CD14-positive monocyte (primary cell): ENCODE measurements around the gene TOGARAM2. TPM values are rescaled to one million over a fixed set of nuclear protein-coding genes. Genes with fewer than 3 reads are reported as not detected.

Experiments
- DNase-seq, 3 donors: peaks; one replicate each; pipeline ENCODE4 v3.0.0-alpha.2; 2011 to 2022
- H2AFZ ChIP-seq: 2 replicates; pipeline ENCODE4 v1.6.0; 2012; ENCODE audit warnings: mild to moderate bottlenecking, low read depth, low read length, inconsistent platforms; ENCODE audit not compliant: insufficient read depth, poor library complexity, severe bottlenecking
- H3K27ac ChIP-seq, 2 donors: 1 replicate in 1 of 2; 2 replicates in 1 of 2; pipeline ENCODE4 v1.5.1; 2012 to 2013; ENCODE audit warnings: low read length in 2 of 2, control low read depth in 1 of 2, inconsistent platforms in 1 of 2, low read depth in 1 of 2, mild to moderate bottlenecking in 1 of 2
- H3K27me3 ChIP-seq, 2 donors: one replicate each; pipeline versions ENCODE4 v1.6.0 to v1.6.1; 2011 to 2013; ENCODE audit warnings: low read length in 2 of 2; ENCODE audit not compliant: control insufficient read depth in 2 of 2, insufficient read depth in 2 of 2
- H3K36me3 ChIP-seq, 2 donors: replicated peaks in 1 of 2; 1 replicate in 1 of 2; 2 replicates in 1 of 2; pipeline versions ENCODE4 v1.5.1 to v1.6.1; 2012 to 2013; ENCODE audit warnings: low read length in 2 of 2, control low read depth in 1 of 2, inconsistent platforms in 1 of 2, mild to moderate bottlenecking in 1 of 2; ENCODE audit not compliant: insufficient read depth in 2 of 2, control insufficient read depth in 1 of 2
- H3K4me1 ChIP-seq, 2 donors: 1 replicate in 1 of 2; 2 replicates in 1 of 2; pipeline versions ENCODE4 v1.5.1 to v1.6.1; 2012 to 2013; ENCODE audit warnings: low read length in 2 of 2, control low read depth in 1 of 2, inconsistent platforms in 1 of 2, mild to moderate bottlenecking in 1 of 2, moderate library complexity in 1 of 2; ENCODE audit not compliant: insufficient read depth in 2 of 2, control insufficient read depth in 1 of 2
- H3K4me2 ChIP-seq: replicated peaks from 2 replicates; pipeline ENCODE3; 2012; ENCODE audit warnings: low read length, moderate library complexity, mild to moderate bottlenecking; ENCODE audit not compliant: poor library complexity, severe bottlenecking; ENCODE audit errors: extremely low read depth
- H3K4me3 ChIP-seq, 3 experiments: fragments of 200-600 bp in 1 of 3; sonication (generic) in 1 of 3; replicated peaks in 1 of 3; 1 replicate in 2 of 3; 2 replicates in 1 of 3; pipeline ENCODE4 v1.5.1; 2011 to 2013; ENCODE audit warnings: low read length in 3 of 3, mild to moderate bottlenecking in 3 of 3, control low read depth in 2 of 3, low read depth in 2 of 3, inconsistent platforms in 1 of 3, moderate library complexity in 1 of 3
- H3K79me2 ChIP-seq: 2 replicates; pipeline ENCODE4 v1.6.0; 2012; ENCODE audit warnings: mild to moderate bottlenecking, control low read depth, inconsistent platforms, low read length, moderate library complexity; ENCODE audit not compliant: insufficient read depth
- H3K9ac ChIP-seq: 2 replicates; pipeline ENCODE4 v1.6.0; 2017; ENCODE audit warnings: low read length, mild to moderate bottlenecking; ENCODE audit not compliant: insufficient read depth, poor library complexity, severe bottlenecking
- H3K9me3 ChIP-seq, 2 donors: replicated peaks in 1 of 2; 1 replicate in 1 of 2; 2 replicates in 1 of 2; pipeline versions ENCODE4 v1.5.1 to v1.6.1; 2012 to 2013; ENCODE audit warnings: low read length in 2 of 2, control low read depth in 1 of 2; ENCODE audit not compliant: control insufficient read depth in 1 of 2, insufficient read depth in 1 of 2
- H4K20me1 ChIP-seq: 2 replicates; pipeline ENCODE4 v1.6.0; 2012; ENCODE audit warnings: mild to moderate bottlenecking, low read length, control low read depth, moderate library complexity; ENCODE audit not compliant: insufficient read depth
- H3K27ac Mint-ChIP-seq, 7 donors: one replicate each; pipeline ENCODE4 v1.8.0; 2020; ENCODE audit warnings: mild to moderate bottlenecking in 7 of 7, mixed read lengths in 7 of 7, moderate library complexity in 6 of 7, inconsistent platforms in 2 of 7
- H3K27me3 Mint-ChIP-seq, 3 donors: one replicate each; pipeline ENCODE4 v1.8.0; 2021 to 2022; ENCODE audit warnings: low read depth in 3 of 3, mild to moderate bottlenecking in 3 of 3, mixed read lengths in 3 of 3, moderate library complexity in 3 of 3, inconsistent platforms in 1 of 3
- H3K36me3 Mint-ChIP-seq, 2 donors: one replicate each; pipeline ENCODE4 v1.8.0; 2020; ENCODE audit warnings: mixed read lengths in 2 of 2, inconsistent platforms in 1 of 2, mild to moderate bottlenecking in 1 of 2
- H3K4me1 Mint-ChIP-seq: one replicate; pipeline ENCODE4 v1.8.0; 2020; ENCODE audit warnings: mild to moderate bottlenecking, mixed read lengths
- H3K4me3 Mint-ChIP-seq, 2 donors: one replicate each; pipeline ENCODE4 v1.8.0; 2020; ENCODE audit warnings: mild to moderate bottlenecking in 2 of 2, mixed read lengths in 2 of 2, moderate library complexity in 1 of 2
- H3K9me3 Mint-ChIP-seq, 7 donors: one replicate each; pipeline ENCODE4 v1.8.0; 2020 to 2022; ENCODE audit warnings: mixed read lengths in 7 of 7, mild to moderate bottlenecking in 6 of 7, moderate library complexity in 6 of 7, inconsistent platforms in 2 of 7
- WGBS: methylation state at CpG from one replicate; pipeline ENCODE4 v1.1.5; 2013; ENCODE audit warnings: missing lambda C conversion rate; ENCODE audit not compliant: insufficient coverage; 5-methylcytosine and 5-hydroxymethylcytosine counted together
- intact Hi-C, 2 donors: fragments of 100-400 bp; cut with micrococcal nuclease; formaldehyde crosslinking; loops; one replicate each; pipeline versions ENCODE4 v1.15.0 to v1.15.1; 2023
- polyA plus RNA-seq, 3 donors: library from polyadenylated mRNA; depleted of rRNA in 1 of 3; unstranded in 2 of 3; stranded (reverse) in 1 of 3; fragments of 300-500 nt in 2 of 3; fragments of >200 nt in 1 of 3; fragmentation: Illumina TruSeq in 2 of 3; gene quantifications; 1 replicate in 2 of 3; 2 replicates in 1 of 3; pipeline ENCODE4 v1.2.3, GENCODE V29; 2012 to 2021
- TF ChIP-seq, protein P1 (sequence below): fragments of 200-600 bp; IDR thresholded peaks from one replicate; pipeline ENCODE4 v1.8.0; 2022; ENCODE audit warnings: antibody characterized with exemption, mild to moderate bottlenecking

Gene TOGARAM2
- polyA plus RNA-seq, 3 donors: 0.23 to 5.5 TPM; not detected in 1

DNA sequence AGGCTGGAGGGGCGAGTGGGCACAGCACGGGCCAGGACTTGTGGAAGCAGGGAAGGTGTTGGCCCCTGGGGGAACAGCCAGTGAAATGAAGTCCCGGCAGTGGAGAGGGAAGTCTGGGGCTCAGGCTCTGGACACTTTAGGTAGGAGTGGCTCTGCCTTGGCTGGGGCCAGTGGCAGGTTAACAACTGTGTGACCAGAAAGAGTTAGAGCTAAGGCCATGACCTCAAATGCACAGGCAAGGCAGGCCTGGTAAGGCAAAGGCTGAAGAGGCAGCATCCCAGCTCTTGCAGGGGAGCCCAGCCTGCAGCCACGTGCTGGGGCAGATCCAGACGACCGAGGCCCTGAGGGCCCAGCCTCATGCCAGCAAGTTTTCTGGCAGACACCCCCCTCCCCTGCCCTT is 71.7 kb downstream of the TOGARAM2 start:
- no peak overlapping the region for H3K4me3 ChIP-seq
- DNase-seq: no peak
- no peaks in the 10 kb centered on the region for H3K9me3 ChIP-seq
- Mint-ChIP-seq H3K4me1 (peaks cover 3% of the 10 kb centered on the region), H3K27ac (no peak overlapping the region), H3K27me3 (peaks cover 0 to 4% (median 1%) of the 10 kb centered on the region in 3 donors), H3K4me3 (no peak overlapping the region), H3K9me3 (no peaks in the 10 kb centered on the region), H3K36me3 (no peaks in the 10 kb centered on the region)
- no peaks in the 10 kb centered on the region for H3K27me3 ChIP-seq
- H3K27ac ChIP-seq: no peak overlapping the region
- H3K36me3 ChIP-seq: no peaks in the 10 kb centered on the region
- H2AFZ ChIP-seq: no peak overlapping the region
- no peak overlapping the region for H3K4me2 ChIP-seq
- TF ChIP-seq, protein P1, sequence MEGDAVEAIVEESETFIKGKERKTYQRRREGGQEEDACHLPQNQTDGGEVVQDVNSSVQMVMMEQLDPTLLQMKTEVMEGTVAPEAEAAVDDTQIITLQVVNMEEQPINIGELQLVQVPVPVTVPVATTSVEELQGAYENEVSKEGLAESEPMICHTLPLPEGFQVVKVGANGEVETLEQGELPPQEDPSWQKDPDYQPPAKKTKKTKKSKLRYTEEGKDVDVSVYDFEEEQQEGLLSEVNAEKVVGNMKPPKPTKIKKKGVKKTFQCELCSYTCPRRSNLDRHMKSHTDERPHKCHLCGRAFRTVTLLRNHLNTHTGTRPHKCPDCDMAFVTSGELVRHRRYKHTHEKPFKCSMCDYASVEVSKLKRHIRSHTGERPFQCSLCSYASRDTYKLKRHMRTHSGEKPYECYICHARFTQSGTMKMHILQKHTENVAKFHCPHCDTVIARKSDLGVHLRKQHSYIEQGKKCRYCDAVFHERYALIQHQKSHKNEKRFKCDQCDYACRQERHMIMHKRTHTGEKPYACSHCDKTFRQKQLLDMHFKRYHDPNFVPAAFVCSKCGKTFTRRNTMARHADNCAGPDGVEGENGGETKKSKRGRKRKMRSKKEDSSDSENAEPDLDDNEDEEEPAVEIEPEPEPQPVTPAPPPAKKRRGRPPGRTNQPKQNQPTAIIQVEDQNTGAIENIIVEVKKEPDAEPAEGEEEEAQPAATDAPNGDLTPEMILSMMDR: no peak
- H3K79me2 ChIP-seq: no peaks in the 10 kb centered on the region
- no peak overlapping the region for H3K9ac ChIP-seq
- no peaks in the 10 kb centered on the region for H3K4me1 ChIP-seq
- 94% methylated on average over 6 of the region's 6 CpGs for WGBS
- no peaks in the 10 kb centered on the region for H4K20me1 ChIP-seq
- intact Hi-C loops: no loop called here

DNA sequence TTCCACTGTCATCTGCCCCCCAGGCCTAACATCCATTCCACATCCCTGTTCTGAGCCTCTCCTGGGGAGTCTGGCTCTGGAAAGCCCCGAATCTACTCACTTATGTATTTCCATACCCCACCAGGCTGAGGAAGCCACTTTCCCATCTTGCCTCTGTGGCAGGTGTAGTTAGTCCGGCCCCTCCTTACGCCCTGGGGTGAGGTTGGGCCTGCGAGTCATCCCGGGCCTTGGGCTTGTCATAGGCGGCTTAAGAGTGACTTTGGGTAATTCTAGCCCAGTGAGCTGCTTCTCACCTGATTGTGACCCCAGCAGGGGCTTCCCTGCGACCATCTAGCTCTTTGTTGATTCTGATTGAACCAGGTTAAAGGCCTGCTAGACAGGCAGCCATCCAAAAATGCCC is 72.1 kb downstream of the TOGARAM2 start:
- H2AFZ ChIP-seq: no peak overlapping the region

More for the DNA sequence above, 72.1 kb downstream of the TOGARAM2 start:
- DNase-seq: no peak
- no peak overlapping the region for H3K4me3 Mint-ChIP-seq
- Histone ChIP-seq H3K36me3 (no peaks in the 10 kb centered on the region), H3K79me2 (no peaks in the 10 kb centered on the region), H3K4me1 (no peaks in the 10 kb centered on the region), H3K9me3 (no peaks in the 10 kb centered on the region), H3K4me2 (no peak overlapping the region), H4K20me1 (no peaks in the 10 kb centered on the region), H3K9ac (no peak overlapping the region), H3K4me3 (no peak overlapping the region), H3K27ac (no peak overlapping the region), H3K27me3 (no peaks in the 10 kb centered on the region)
- 90% methylated on average over 6 of the region's 7 CpGs for WGBS
- H3K36me3 Mint-ChIP-seq: no peaks in the 10 kb centered on the region
- intact Hi-C loops: no loop called here
- TF ChIP-seq, protein P1: no peak
- H3K9me3 Mint-ChIP-seq: no peaks in the 10 kb centered on the region
- H3K27ac Mint-ChIP-seq: no peak overlapping the region
- peaks cover 3% of the 10 kb centered on the region for H3K4me1 Mint-ChIP-seq
- peaks cover 0 to 4% (median 1%) of the 10 kb centered on the region in 3 donors for H3K27me3 Mint-ChIP-seq
